Neural crest cell (in vitro differentiated cells): ENCODE results near the gene GRK7. TPM values are rescaled to one million over a fixed set of nuclear protein-coding genes. Genes with fewer than 3 reads are reported as not detected.
"Not testable (repeated sequence)": the region's sequence is repeated elsewhere in the genome, so short reads cannot be mapped to it uniquely, and the experiment has no call there.

Experiments used
- DNase-seq: peaks from one replicate; pipeline ENCODE4 v3.0.0; 2021; ENCODE audit warnings: low read depth, mixed read lengths, low spot score
- H3K27ac Mint-ChIP-seq: one replicate; pipeline ENCODE4 v1.8.0; 2021; ENCODE audit warnings: mild to moderate bottlenecking, mixed read lengths; ENCODE audit not compliant: unreplicated experiment
- H3K27me3 Mint-ChIP-seq: 2 replicates; pipeline ENCODE4 v1.8.0; 2021; ENCODE audit warnings: low read depth, mild to moderate bottlenecking, mixed read lengths
- H3K36me3 Mint-ChIP-seq: 2 replicates; pipeline ENCODE4 v1.8.0; 2021; ENCODE audit warnings: low read depth, mild to moderate bottlenecking, mixed read lengths
- H3K4me1 Mint-ChIP-seq: 2 replicates; pipeline ENCODE4 v1.8.0; 2021; ENCODE audit warnings: mixed read lengths
- H3K4me3 Mint-ChIP-seq: one replicate; pipeline ENCODE4 v1.8.0; 2021; ENCODE audit warnings: mild to moderate bottlenecking, mixed read lengths
- H3K9me3 Mint-ChIP-seq: 2 replicates; pipeline ENCODE4 v1.8.0; 2021; ENCODE audit warnings: mixed read lengths
- total RNA-seq: library from RNA; stranded (reverse); gene quantifications from 2 replicates; pipeline ENCODE4 v1.2.1, GENCODE V29; 2021
- TF ChIP-seq, protein P1 (sequence below): fragments of 200-600 bp; sonication (generic); conservative IDR thresholded peaks from 2 replicates; pipeline ENCODE4 v1.5.0; 2021; ENCODE audit warnings: antibody characterized with exemption, mild to moderate bottlenecking

GRK7 gene
- total RNA-seq, 1 donor from 2014 or later: not detected

DNA sequence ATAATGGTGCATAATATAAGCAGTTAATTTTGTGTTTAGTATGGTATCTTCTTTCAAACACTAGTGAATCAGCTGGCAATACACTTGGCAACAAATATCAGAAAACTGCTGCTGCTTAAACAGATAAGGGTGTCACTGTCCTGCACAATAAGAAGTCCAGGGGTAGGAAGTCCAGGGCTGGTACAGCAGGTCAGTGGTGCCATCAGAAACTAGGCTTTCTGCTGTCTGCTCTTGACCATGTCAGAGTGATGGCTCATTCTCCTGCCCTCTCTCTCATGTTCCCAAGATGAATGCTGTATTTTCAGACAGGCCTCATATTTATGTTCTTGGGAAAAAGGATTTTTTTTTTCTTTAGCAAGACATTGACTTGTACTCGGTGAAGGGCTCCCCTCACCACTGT lies 9.2 kb upstream of the GRK7 start:
- no peak for DNase-seq
- TF ChIP-seq, protein P1, sequence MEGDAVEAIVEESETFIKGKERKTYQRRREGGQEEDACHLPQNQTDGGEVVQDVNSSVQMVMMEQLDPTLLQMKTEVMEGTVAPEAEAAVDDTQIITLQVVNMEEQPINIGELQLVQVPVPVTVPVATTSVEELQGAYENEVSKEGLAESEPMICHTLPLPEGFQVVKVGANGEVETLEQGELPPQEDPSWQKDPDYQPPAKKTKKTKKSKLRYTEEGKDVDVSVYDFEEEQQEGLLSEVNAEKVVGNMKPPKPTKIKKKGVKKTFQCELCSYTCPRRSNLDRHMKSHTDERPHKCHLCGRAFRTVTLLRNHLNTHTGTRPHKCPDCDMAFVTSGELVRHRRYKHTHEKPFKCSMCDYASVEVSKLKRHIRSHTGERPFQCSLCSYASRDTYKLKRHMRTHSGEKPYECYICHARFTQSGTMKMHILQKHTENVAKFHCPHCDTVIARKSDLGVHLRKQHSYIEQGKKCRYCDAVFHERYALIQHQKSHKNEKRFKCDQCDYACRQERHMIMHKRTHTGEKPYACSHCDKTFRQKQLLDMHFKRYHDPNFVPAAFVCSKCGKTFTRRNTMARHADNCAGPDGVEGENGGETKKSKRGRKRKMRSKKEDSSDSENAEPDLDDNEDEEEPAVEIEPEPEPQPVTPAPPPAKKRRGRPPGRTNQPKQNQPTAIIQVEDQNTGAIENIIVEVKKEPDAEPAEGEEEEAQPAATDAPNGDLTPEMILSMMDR: no peak
- H3K36me3 Mint-ChIP-seq: no peaks in the 10 kb centered on the region

DNA sequence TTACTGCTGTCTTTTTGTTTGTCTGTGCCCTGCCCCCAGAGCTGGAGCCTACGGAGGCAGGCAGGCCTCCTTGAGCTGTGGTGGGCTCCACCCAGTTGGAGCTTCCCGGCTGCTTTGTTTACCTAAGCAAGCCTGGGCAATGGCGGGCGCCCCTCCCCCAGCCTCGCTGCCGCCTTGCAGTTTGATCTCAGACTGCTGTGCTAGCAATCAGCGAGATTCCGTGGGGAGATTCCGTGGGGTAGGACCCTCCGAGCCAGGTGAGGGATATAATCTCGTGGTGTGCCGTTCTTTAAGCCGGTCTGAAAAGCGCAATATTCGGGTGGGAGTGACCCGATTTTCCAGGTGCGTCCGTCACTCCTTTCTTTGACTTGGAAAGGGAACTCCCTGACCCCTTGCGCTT lies 656 bp upstream of the GRK7 start:
- not testable (repeated sequence) for H3K27me3 Mint-ChIP-seq, H3K36me3 Mint-ChIP-seq, H3K9me3 Mint-ChIP-seq, H3K4me1 Mint-ChIP-seq, DNase-seq
- Mint-ChIP-seq H3K27ac (peak overlapping the region; percentile 75), H3K4me3 (peak overlapping the region; percentile 59)

More for the DNA sequence above, 9.2 kb upstream of the GRK7 start:
- Mint-ChIP-seq H3K27me3 (no peaks in the 10 kb centered on the region), H3K4me3 (no peak overlapping the region), H3K27ac (no peak overlapping the region), H3K4me1 (no peaks in the 10 kb centered on the region), H3K9me3 (no peaks in the 10 kb centered on the region)

DNA sequence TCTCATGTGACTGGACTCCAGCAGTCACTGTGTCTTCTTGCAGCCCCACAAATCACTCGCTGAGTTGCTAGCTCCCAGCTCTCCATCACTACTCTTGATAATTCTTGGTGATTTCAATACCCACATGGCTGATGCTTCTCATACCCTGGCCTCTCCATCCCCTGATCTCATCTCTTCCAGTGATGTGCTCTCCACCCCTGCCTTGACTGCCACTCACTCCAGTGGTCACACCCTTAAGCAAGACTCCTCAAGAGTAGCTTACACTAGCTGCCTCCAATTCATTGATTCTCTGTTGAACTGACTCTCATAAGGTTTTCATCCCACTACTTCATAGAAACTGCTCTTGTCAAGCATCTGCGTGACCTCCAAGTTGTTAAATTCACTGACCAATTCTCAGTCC lies 837 bp downstream of the GRK7 start:
- no peak overlapping the region for H3K27ac Mint-ChIP-seq
- TF ChIP-seq, protein P1: no peak
- no peaks in the 10 kb centered on the region for H3K27me3 Mint-ChIP-seq
- H3K4me1 Mint-ChIP-seq: peaks cover 5% of the 10 kb centered on the region
- DNase-seq: no peak
- no peak overlapping the region for H3K4me3 Mint-ChIP-seq
- H3K9me3 Mint-ChIP-seq: no peaks in the 10 kb centered on the region
- no peaks in the 10 kb centered on the region for H3K36me3 Mint-ChIP-seq

DNA sequence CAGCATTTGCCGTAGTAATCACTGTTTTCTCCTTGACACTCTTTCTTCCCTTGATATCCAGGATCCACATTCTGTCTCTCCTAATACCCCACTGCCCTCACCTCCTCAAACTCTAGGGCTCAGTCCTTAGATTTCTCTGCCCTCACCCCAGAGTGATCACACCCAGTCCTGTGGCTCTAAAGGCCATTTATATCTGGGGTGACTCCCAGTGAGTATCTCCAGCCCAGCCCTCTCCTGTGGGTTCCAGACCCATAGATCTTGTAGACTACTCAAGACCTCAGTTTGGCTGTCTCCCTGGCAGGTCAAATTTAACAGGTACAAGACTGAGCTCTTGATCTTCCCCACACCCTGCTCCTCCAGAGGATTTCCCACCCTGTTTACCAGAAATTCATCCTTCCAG lies 1.3 kb downstream of the GRK7 start:
- no peaks in the 10 kb centered on the region for H3K36me3 Mint-ChIP-seq
- no peaks in the 10 kb centered on the region for H3K27me3 Mint-ChIP-seq
- no peaks in the 10 kb centered on the region for H3K9me3 Mint-ChIP-seq
- DNase-seq: no peak
- TF ChIP-seq, protein P1: no peak
- peaks cover 9% of the 10 kb centered on the region for H3K4me1 Mint-ChIP-seq
- no peak overlapping the region for H3K27ac Mint-ChIP-seq
- no peak overlapping the region for H3K4me3 Mint-ChIP-seq

DNA sequence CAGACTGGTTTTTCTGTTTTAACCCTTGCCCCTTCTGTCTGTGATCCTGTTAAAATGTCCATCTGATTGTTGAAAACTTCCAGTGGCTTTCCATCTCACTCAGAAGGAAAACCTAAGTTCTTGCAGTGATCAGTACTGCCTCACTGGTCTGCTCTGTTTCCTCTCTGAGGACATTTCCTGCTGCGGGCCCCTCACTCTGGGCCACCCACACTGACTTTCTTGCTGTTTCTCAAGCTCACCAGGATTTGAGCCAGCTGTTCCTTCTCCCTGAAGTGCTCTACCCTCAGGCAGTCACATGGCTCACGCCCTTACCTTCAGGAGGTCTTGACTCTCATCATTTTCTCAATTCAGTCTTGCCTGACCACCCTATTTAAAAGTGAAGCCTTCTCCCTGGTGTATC lies 1.8 kb downstream of the GRK7 start:
- TF ChIP-seq, protein P1: no peak
- Mint-ChIP-seq H3K27ac (no peak overlapping the region), H3K4me3 (no peak overlapping the region), H3K4me1 (peaks cover 15% of the 10 kb centered on the region), H3K36me3 (no peaks in the 10 kb centered on the region), H3K27me3 (no peaks in the 10 kb centered on the region), H3K9me3 (no peaks in the 10 kb centered on the region)
- no peak for DNase-seq

DNA sequence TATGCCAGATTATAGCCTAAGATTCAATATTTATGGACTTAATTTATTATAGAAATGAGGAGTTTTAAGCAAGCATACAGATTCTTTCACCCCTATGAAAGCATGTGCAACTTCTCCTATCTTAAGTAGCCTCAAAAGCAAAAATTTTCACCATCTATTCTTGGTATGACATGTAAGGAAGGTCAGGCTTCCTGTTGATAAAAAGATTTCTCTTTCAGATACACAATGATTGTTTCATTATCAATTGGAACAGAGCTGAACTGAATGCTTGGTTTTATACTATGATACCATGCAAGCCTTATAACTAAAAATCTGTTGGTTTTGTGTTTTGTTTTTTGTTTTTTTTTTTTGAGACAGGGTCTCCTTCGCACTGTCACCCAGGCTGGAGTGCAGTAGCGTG lies 3.9 kb downstream of the GRK7 start:
- Mint-ChIP-seq H3K9me3 (no peaks in the 10 kb centered on the region), H3K4me1 (peaks cover 16% of the 10 kb centered on the region), H3K36me3 (no peaks in the 10 kb centered on the region), H3K27me3 (no peaks in the 10 kb centered on the region), H3K27ac (no peak overlapping the region), H3K4me3 (no peak overlapping the region)
- TF ChIP-seq, protein P1: no peak
- DNase-seq: no peak
